Right ventricle myocardium superior (tissue), 1 donor: Measurements from ENCODE around the gene ERGIC1. TPM values are rescaled to one million over a fixed set of nuclear protein-coding genes. Genes with fewer than 3 reads are reported as not detected.

ENCODE experiments used
- ATAC-seq: fragments of 200-7000 bp; cut with Tn5 transposase; one replicate; pipeline ENCODE4 v1.9.1; 2020; ENCODE audit warnings: mild to moderate bottlenecking; ENCODE audit not compliant: poor library complexity
- DNase-seq: peaks from one replicate; pipeline ENCODE4 v3.0.0-alpha.2; 2020
- intact Hi-C: fragments of 100-400 bp; cut with DNase I; formaldehyde crosslinking; loops from one replicate; pipeline ENCODE4 v1.11.2; 2022
- total RNA-seq: library from RNA; stranded (reverse); fragmentation: NEBNext Ultra II Directional; extraction: Animal tissue kit (Norgen Biotek cat#: 25700); gene quantifications from one replicate; pipeline ENCODE4 v1.2.1, GENCODE V29; 2021
- donor health status: DM: no; HTN: yes; CAD: no; lungs with severe emphysema.

ERGIC1 gene
- total RNA-seq, 1 donor from 2014 or later, result 75.5 TPM

- ATAC-seq (peak; percentile 71), DNase-seq (peak; percentile 89)
- intact Hi-C loops, result no loop called here
Measured at GRCh38 chr5:172868924-172869591, 35.0 kb downstream of the ERGIC1 start.

GRCh38 chr5:172869691-172870090, 35.6 kb downstream of the ERGIC1 start:
- DNase-seq, result no peak
- intact Hi-C loops, result loop anchor here (5.0 kb wide), 1 partner anchor 102 kb away; no protein-coding TSS in a partner anchor
- ATAC-seq, result no peak

GRCh38 chr5:172870291-172870714, 36.3 kb downstream of the ERGIC1 start:
- intact Hi-C loops, result loop anchor here (5.0 kb wide), 1 partner anchor 103 kb away; no protein-coding TSS in a partner anchor
- peak; percentile 5 for ATAC-seq
- DNase-seq, result peak; percentile 56

- intact Hi-C loops, result loop anchor here (5.0 kb wide), 1 partner anchor 104 kb away; no protein-coding TSS in a partner anchor
- ATAC-seq, result no peak
- peak; percentile 63 for DNase-seq
Measured at GRCh38 chr5:172870715-172871461, 36.8 kb downstream of the ERGIC1 start.

- ATAC-seq (no peak), DNase-seq (no peak)
- intact Hi-C loops, result loop anchor here (5.0 kb wide), 1 partner anchor 104 kb away; no protein-coding TSS in a partner anchor
Measured at GRCh38 chr5:172871536-172871935, 37.5 kb downstream of the ERGIC1 start.

- intact Hi-C loops, result loop anchor here (5.0 kb wide), 1 partner anchor 105 kb away; no protein-coding TSS in a partner anchor
- ATAC-seq, result no peak
- DNase-seq, result no peak
Measured at GRCh38 chr5:172871982-172872381, 37.9 kb downstream of the ERGIC1 start.

GRCh38 chr5:172872997-172873491, 39.0 kb downstream of the ERGIC1 start:
- DNase-seq, result peak; percentile 91

GRCh38 chr5:172873513-172873912, 39.5 kb downstream of the ERGIC1 start:
- DNase-seq (no peak), ATAC-seq (no peak)
- intact Hi-C loops, result loop anchor here (5.0 kb wide), 1 partner anchor 106 kb away; no protein-coding TSS in a partner anchor

More at GRCh38 chr5:172872997-172873491, 39.0 kb downstream of the ERGIC1 start:
- intact Hi-C loops, result loop anchor here (5.0 kb wide), 1 partner anchor 106 kb away; no protein-coding TSS in a partner anchor
- ATAC-seq, result peak; percentile 57

GRCh38 chr5:172874647-172875504, 40.8 kb downstream of the ERGIC1 start:
- DNase-seq (peak; percentile 7), ATAC-seq (no peak)
- intact Hi-C loops, result loop anchor here (5.0 kb wide), 1 partner anchor 108 kb away; no protein-coding TSS in a partner anchor

GRCh38 chr5:172875505-172876279, 41.6 kb downstream of the ERGIC1 start:
- ATAC-seq, result no peak
- peak; percentile 13 for DNase-seq
- intact Hi-C loops, result no loop called here

- DNase-seq (peak; percentile 1), ATAC-seq (no peak)
- intact Hi-C loops, result no loop called here
Measured at GRCh38 chr5:172876578-172876977, 42.5 kb downstream of the ERGIC1 start.

GRCh38 chr5:172877466-172878260, 43.6 kb downstream of the ERGIC1 start:
- DNase-seq (peak; percentile 34), ATAC-seq (no peak)
- intact Hi-C loops, result no loop called here

- intact Hi-C loops, result no loop called here
- ATAC-seq (no peak), DNase-seq (no peak)
Measured at GRCh38 chr5:172878585-172878932, 44.5 kb downstream of the ERGIC1 start.

- ATAC-seq (peak; percentile 27), DNase-seq (peak; percentile 31)
- intact Hi-C loops, result no loop called here
Measured at GRCh38 chr5:172878933-172879752, 45.1 kb downstream of the ERGIC1 start.

GRCh38 chr5:172881691-172882370, 47.8 kb downstream of the ERGIC1 start:
- ATAC-seq (peak; percentile 13), DNase-seq (peak; percentile 38)
- intact Hi-C loops, result no loop called here

GRCh38 chr5:172883066-172883465, 49.0 kb downstream of the ERGIC1 start:
- DNase-seq, result no peak
- no peak for ATAC-seq
- intact Hi-C loops, result no loop called here
